Mesothelial cell of epicardium (in vitro differentiated cells): Measurements from ENCODE around the gene FPR2. TPM values are rescaled to one million over a fixed set of nuclear protein-coding genes. Genes with fewer than 3 reads are reported as not detected.

ENCODE experiments used
- DNase-seq, 2 experiments: peaks; one replicate each; pipeline ENCODE4 v3.0.0; 2021; ENCODE audit warnings: low spot score in 2 of 2; ENCODE audit not compliant: unreplicated experiment in 2 of 2
- H3K27ac Mint-ChIP-seq: 2 replicates; pipeline ENCODE4 v1.8.0; 2021; ENCODE audit warnings: mixed read lengths
- H3K27me3 Mint-ChIP-seq: 2 replicates; pipeline ENCODE4 v1.8.0; 2021; ENCODE audit warnings: low read depth, mixed read lengths
- H3K36me3 Mint-ChIP-seq: 2 replicates; pipeline ENCODE4 v1.8.0; 2021; ENCODE audit warnings: mixed read lengths
- H3K4me1 Mint-ChIP-seq: 2 replicates; pipeline ENCODE4 v1.8.0; 2021; ENCODE audit warnings: mixed read lengths
- H3K4me3 Mint-ChIP-seq: 2 replicates; pipeline ENCODE4 v1.8.0; 2021; ENCODE audit warnings: mild to moderate bottlenecking, moderate library complexity, mixed read lengths
- H3K9me3 Mint-ChIP-seq: 2 replicates; pipeline ENCODE4 v1.8.0; 2021; ENCODE audit warnings: mixed read lengths
- CTCF ChIP-seq: fragments of 200-600 bp; sonication (generic); IDR thresholded peaks from one replicate; pipeline ENCODE4 v1.5.0; 2021; ENCODE audit warnings: antibody characterized with exemption; ENCODE audit not compliant: unreplicated experiment
- total RNA-seq: library from RNA; stranded (reverse); gene quantifications from 3 replicates; pipeline ENCODE4 v1.2.1, GENCODE V29; 2021

The FPR2 gene
- total RNA-seq, 1 donor from 2014 or later: not detected

- Mint-ChIP-seq H3K4me3 (no peak overlapping the region), H3K9me3 (peaks cover 48% of the 10 kb centered on the region), H3K27ac (no peak overlapping the region), H3K4me1 (no peaks in the 10 kb centered on the region), H3K27me3 (no peaks in the 10 kb centered on the region), H3K36me3 (no peaks in the 10 kb centered on the region)
- no peak for TF ChIP-seq CTCF
- no peak for DNase-seq
Measured at GRCh38 chr19:51754109-51754508, 6.9 kb upstream of the FPR2 start.

GRCh38 chr19:51754770-51755169, 6.2 kb upstream of the FPR2 start:
- peaks cover 48% of the 10 kb centered on the region for H3K9me3 Mint-ChIP-seq
- H3K36me3 Mint-ChIP-seq: no peaks in the 10 kb centered on the region
- TF ChIP-seq CTCF: no peak
- H3K27me3 Mint-ChIP-seq: no peaks in the 10 kb centered on the region
- H3K4me1 Mint-ChIP-seq: no peaks in the 10 kb centered on the region
- no peak overlapping the region for H3K27ac Mint-ChIP-seq
- DNase-seq: no peak
- H3K4me3 Mint-ChIP-seq: no peak overlapping the region

- H3K4me1 Mint-ChIP-seq: no peaks in the 10 kb centered on the region
- DNase-seq: no peak
- H3K27ac Mint-ChIP-seq: no peak overlapping the region
- no peak overlapping the region for H3K4me3 Mint-ChIP-seq
- H3K9me3 Mint-ChIP-seq: peaks cover 48% of the 10 kb centered on the region
- no peaks in the 10 kb centered on the region for H3K36me3 Mint-ChIP-seq
- TF ChIP-seq CTCF: no peak
- no peaks in the 10 kb centered on the region for H3K27me3 Mint-ChIP-seq
Measured at GRCh38 chr19:51755571-51755970, 5.4 kb upstream of the FPR2 start.

GRCh38 chr19:51761696-51762095, 716 bp downstream of the FPR2 start:
- H3K9me3 Mint-ChIP-seq: peaks cover 28% of the 10 kb centered on the region
- no peaks in the 10 kb centered on the region for H3K4me1 Mint-ChIP-seq
- H3K27me3 Mint-ChIP-seq: peaks cover 5% of the 10 kb centered on the region
- DNase-seq: no peak
- no peak overlapping the region for H3K27ac Mint-ChIP-seq
- H3K36me3 Mint-ChIP-seq: no peaks in the 10 kb centered on the region
- no peak overlapping the region for H3K4me3 Mint-ChIP-seq
- no peak for TF ChIP-seq CTCF

- Mint-ChIP-seq H3K36me3 (no peaks in the 10 kb centered on the region), H3K4me3 (no peak overlapping the region), H3K27me3 (peaks cover 5% of the 10 kb centered on the region), H3K9me3 (peaks cover 34% of the 10 kb centered on the region), H3K4me1 (no peaks in the 10 kb centered on the region), H3K27ac (no peak overlapping the region)
- DNase-seq: no peak
- no peak for TF ChIP-seq CTCF
Measured at GRCh38 chr19:51765086-51765485, 4.1 kb downstream of the FPR2 start.

GRCh38 chr19:51766461-51766860, 5.5 kb downstream of the FPR2 start:
- peaks cover 5% of the 10 kb centered on the region for H3K27me3 Mint-ChIP-seq
- no peak for TF ChIP-seq CTCF
- no peaks in the 10 kb centered on the region for H3K36me3 Mint-ChIP-seq
- H3K4me1 Mint-ChIP-seq: no peaks in the 10 kb centered on the region
- no peak overlapping the region for H3K27ac Mint-ChIP-seq
- no peak for DNase-seq
- no peak overlapping the region for H3K4me3 Mint-ChIP-seq
- H3K9me3 Mint-ChIP-seq: peaks cover 35% of the 10 kb centered on the region
